GM18505 (cell line): ENCODE results near the gene KCNG2.
"Not testable (repeated sequence)": the region's sequence is repeated elsewhere in the genome, so short reads cannot be mapped to it uniquely, and the experiment has no call there.

ENCODE experiments used
- ATAC-seq: cut with Tn5 transposase; IDR thresholded peaks from one replicate; pipeline ENCODE4 v1.9.1; 2021; ENCODE audit not compliant: unreplicated experiment
- POLR2A ChIP-seq: IDR thresholded peaks from 4 replicates; pipeline ENCODE4 v1.6.1; 2011; ENCODE audit warnings: borderline replicate concordance; ENCODE audit not compliant: insufficient read depth, insufficient read length; ENCODE audit errors: extremely low read depth

The KCNG2 gene

GRCh38 chr18:79855147-79855933, 57.6 kb downstream of the KCNG2 start:
- peak; percentile 94 for ATAC-seq
- TF ChIP-seq POLR2A = no peak

GRCh38 chr18:79856119-79857007, 58.6 kb downstream of the KCNG2 start:
- no peak for ATAC-seq
- TF ChIP-seq POLR2A = no peak

- no peak for ATAC-seq
- no peak for TF ChIP-seq POLR2A
Measured at GRCh38 chr18:79857082-79857671, 59.4 kb downstream of the KCNG2 start.

GRCh38 chr18:79859314-79859713, 61.6 kb downstream of the KCNG2 start:
- no peak for TF ChIP-seq POLR2A
- no peak for ATAC-seq

- TF ChIP-seq POLR2A = no peak
- no peak for ATAC-seq
Measured at GRCh38 chr18:79861687-79862086, 63.9 kb downstream of the KCNG2 start.

GRCh38 chr18:79862562-79862961, 64.8 kb downstream of the KCNG2 start:
- no peak for TF ChIP-seq POLR2A
- no peak for ATAC-seq

GRCh38 chr18:79863161-79864005, 65.6 kb downstream of the KCNG2 start:
- no peak for TF ChIP-seq POLR2A

GRCh38 chr18:79864006-79864725, 66.4 kb downstream of the KCNG2 start:
- no peak for ATAC-seq
- no peak for TF ChIP-seq POLR2A

More at GRCh38 chr18:79863161-79864005, 65.6 kb downstream of the KCNG2 start:
- no peak for ATAC-seq

- not testable (repeated sequence) for ATAC-seq
Measured at GRCh38 chr18:79864955-79865354, 67.2 kb downstream of the KCNG2 start.

GRCh38 chr18:79865951-79866350, 68.2 kb downstream of the KCNG2 start:
- ATAC-seq = not testable (repeated sequence)

- no peak for TF ChIP-seq POLR2A
- ATAC-seq = no peak
Measured at GRCh38 chr18:79866889-79867574, 69.3 kb downstream of the KCNG2 start.

GRCh38 chr18:79867666-79868065, 69.9 kb downstream of the KCNG2 start:
- TF ChIP-seq POLR2A = no peak
- ATAC-seq = no peak
